ENCODE data around the gene GTF2IRD2. TPM values are rescaled to one million over a fixed set of nuclear protein-coding genes. Genes with fewer than 3 reads are reported as not detected.
"Not testable (repeated sequence)": the region's sequence is repeated elsewhere in the genome, so short reads cannot be mapped to it uniquely, and the experiment has no call there.

Gene GTF2IRD2
- total and polyA plus RNA-seq, 10 of the 15 experiments (the other 5 are each of a cell fraction or from before 2014, with no cell fraction given) = 2.9 to 16.6 (median 5.8) TPM

DNA sequence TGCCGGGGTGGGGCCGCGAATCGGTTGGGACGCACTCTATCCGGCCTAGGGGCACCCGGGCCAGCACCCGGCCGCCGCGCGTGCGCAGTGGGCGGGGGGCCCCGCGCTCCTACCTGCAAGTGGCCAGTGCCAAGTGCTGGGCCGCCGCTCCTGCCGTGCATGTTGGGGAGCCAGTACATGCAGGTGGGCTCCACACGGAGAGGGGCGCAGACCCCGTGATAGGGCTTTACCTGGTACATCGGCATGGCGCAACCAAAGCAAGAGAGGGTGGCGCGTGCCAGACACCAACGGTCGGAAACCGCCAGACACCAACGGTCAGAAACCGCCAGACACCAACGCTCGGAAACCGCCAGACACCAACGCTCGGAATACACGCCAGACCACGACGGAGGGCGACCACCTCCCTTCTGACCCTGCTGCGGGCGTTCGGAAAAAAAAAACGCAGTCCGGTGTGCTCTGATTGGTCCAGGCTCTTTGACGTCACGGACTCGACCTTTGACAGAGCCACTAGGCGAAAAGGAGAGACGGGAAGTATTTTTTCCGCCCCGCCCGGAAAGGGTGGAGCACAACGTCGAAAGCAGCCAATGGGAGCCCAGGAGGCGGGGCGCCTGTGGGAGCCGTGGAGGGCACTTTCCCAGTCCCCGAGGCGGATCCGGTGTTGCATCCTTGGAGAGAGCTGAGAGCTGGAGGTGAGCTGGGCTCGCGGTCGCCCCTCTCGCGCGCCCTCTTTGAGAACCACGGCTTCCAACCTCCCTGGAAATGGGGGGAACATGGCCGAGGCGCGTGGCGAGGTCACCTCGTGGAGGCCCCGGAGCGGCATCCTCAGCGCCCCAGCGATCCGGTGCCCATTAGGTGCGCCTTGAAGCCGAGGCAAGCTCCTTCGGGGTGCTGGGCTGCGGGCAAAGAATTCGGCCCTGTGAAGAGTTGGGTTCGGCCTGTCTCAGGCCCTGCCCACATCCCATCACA is 39.0 kb upstream of the GTF2IRD2 start (continued):
- TF ChIP-seq, protein P1, sequence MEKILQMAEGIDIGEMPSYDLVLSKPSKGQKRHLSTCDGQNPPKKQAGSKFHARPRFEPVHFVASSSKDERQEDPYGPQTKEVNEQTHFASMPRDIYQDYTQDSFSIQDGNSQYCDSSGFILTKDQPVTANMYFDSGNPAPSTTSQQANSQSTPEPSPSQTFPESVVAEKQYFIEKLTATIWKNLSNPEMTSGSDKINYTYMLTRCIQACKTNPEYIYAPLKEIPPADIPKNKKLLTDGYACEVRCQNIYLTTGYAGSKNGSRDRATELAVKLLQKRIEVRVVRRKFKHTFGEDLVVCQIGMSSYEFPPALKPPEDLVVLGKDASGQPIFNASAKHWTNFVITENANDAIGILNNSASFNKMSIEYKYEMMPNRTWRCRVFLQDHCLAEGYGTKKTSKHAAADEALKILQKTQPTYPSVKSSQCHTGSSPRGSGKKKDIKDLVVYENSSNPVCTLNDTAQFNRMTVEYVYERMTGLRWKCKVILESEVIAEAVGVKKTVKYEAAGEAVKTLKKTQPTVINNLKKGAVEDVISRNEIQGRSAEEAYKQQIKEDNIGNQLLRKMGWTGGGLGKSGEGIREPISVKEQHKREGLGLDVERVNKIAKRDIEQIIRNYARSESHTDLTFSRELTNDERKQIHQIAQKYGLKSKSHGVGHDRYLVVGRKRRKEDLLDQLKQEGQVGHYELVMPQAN (conservative IDR thresholded peaks at IDR 0.05) = peak; percentile 73
- TF ChIP-seq NR2C1 (IDR thresholded peaks at IDR 0.05) (peak; percentile 30), IKZF1 (conservative IDR thresholded peaks at IDR 0.05) (peak; percentile 52; the same call in 1 of the 2 replicates), PML (IDR thresholded peaks at IDR 0.05; ENCODE audit: low read length) (peak; percentile 47; the same call in 1 of the 2 replicates), NR2F1 (conservative IDR thresholded peaks at IDR 0.05) (peak; percentile 41; the same call in 1 of the 2 replicates)

DNA sequence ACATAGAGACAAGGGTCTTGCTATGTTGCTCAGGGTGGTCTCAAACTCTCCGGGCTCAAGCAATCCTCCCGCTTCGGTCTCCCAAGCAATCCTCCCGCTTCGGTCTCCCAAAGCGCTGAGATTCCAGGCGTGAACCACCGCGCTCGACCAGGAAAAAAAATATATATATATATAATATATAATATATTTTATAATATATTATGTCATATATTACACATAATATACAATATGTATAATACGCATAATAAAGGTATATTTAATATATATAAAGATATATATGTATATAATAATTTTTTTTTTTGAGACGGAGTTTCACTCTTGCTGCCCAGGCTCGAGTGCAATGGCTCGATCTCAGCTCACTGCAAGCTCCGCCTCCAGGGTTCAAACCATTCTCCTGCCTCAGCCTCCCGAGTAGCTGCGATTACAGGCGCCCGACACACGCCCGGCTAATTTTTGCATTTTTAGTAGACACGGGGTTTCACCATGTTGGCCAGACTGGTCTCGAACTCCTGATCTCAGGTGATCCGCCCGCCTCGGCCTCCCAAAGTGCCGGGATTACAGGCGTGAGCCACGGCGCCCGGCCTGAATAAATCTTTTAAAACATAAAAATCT is 38.2 kb upstream of the GTF2IRD2 start:
- H3K27ac ChIP-seq (ENCODE audit: control insufficient read depth, insufficient read depth); POLR2A ChIA-PET; intact Hi-C loops (cut with micrococcal nuclease; ENCODE audit: unreplicated experiment); H3K4me3 ChIP-seq; H3K4me2 ChIP-seq (ENCODE audit: control insufficient read depth, insufficient read depth); in situ Hi-C loops (cut with MboI); SMC1A ChIA-PET (ENCODE audit: uncharacterized antibody, unreplicated experiment); CTCF ChIA-PET; H3K36me3 ChIP-seq (ENCODE audit: control insufficient read depth in 2 of 2, insufficient read depth in 2 of 2, low read length in 1 of 2); H3K9me3 ChIP-seq (replicated peaks; ENCODE audit: control insufficient read depth, insufficient read depth, low read length); H4K20me1 ChIP-seq (ENCODE audit: control insufficient read depth, insufficient read depth); DNase-seq (ENCODE audit: low read depth, low spot score); RAD21 ChIA-PET (ENCODE audit: unreplicated experiment); H3K9ac ChIP-seq (ENCODE audit: control insufficient read depth, insufficient read depth, low read length); H3K27me3 ChIP-seq (replicated peaks in 1 of 2; ENCODE audit: control insufficient read depth in 2 of 2, insufficient read depth in 2 of 2, low read length in 1 of 2); BruUV-seq (replicated peaks); H3K4me1 ChIP-seq (ENCODE audit: control insufficient read depth, insufficient read depth, low read length); FAIRE-seq; H3K79me2 ChIP-seq (ENCODE audit: control insufficient read depth, insufficient read depth, low read length); H2AFZ ChIP-seq (ENCODE audit: control insufficient read depth, low read depth, low read length): not testable (repeated sequence)
- 88% methylated on average over 10 of the region's 31 CpGs for WGBS (ENCODE audit: insufficient coverage, insufficient replicate concordance, low lambda C conversion rate, missing lambda C conversion rate)
- peak; percentile 33; the same call in 2 of the 3 replicates for ATAC-seq

DNA sequence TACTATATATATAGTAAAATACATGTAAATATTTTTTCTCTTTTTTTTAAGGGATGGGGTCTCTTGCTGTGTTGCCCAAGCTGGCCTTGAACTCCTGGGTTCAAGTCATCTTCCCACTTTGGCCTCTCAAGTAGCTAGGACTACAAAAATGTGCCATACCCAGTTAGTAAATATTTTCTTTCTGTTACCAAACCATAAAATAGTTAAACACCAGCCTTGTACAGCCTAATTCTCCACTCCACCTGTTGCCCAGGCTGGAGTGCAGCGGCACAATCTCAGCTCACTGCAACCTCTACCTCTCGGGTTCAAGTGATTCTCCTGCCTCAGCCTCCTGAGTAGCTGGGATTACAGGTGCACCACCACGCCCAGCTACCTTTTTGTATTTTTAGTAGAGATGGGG is 33.9 kb upstream of the GTF2IRD2 start:
- H3K4me1 ChIP-seq (ENCODE audit: control insufficient read depth, insufficient read depth, low read length); FAIRE-seq; H3K36me3 ChIP-seq (ENCODE audit: control insufficient read depth in 2 of 2, insufficient read depth in 2 of 2, low read length in 1 of 2); ATAC-seq; H3K27me3 ChIP-seq (replicated peaks in 1 of 2; ENCODE audit: control insufficient read depth in 2 of 2, insufficient read depth in 2 of 2, low read length in 1 of 2); BruUV-seq (replicated peaks); H3K79me2 ChIP-seq (ENCODE audit: control insufficient read depth, insufficient read depth, low read length); intact Hi-C loops (cut with micrococcal nuclease; ENCODE audit: unreplicated experiment); H2AFZ ChIP-seq (ENCODE audit: control insufficient read depth, low read depth, low read length); DNase-seq (ENCODE audit: low read depth, low spot score); H3K9ac ChIP-seq (ENCODE audit: control insufficient read depth, insufficient read depth, low read length); H3K4me2 ChIP-seq (ENCODE audit: control insufficient read depth, insufficient read depth); H3K9me3 ChIP-seq (replicated peaks; ENCODE audit: control insufficient read depth, insufficient read depth, low read length); POLR2A ChIA-PET; SMC1A ChIA-PET (ENCODE audit: uncharacterized antibody, unreplicated experiment); CTCF ChIA-PET; H3K27ac ChIP-seq (ENCODE audit: control insufficient read depth, insufficient read depth); H4K20me1 ChIP-seq (ENCODE audit: control insufficient read depth, insufficient read depth); H3K4me3 ChIP-seq; in situ Hi-C loops (cut with MboI); RAD21 ChIA-PET (ENCODE audit: unreplicated experiment): not testable (repeated sequence)
- 100% methylated on average over 3 of the region's 3 CpGs for whole genome bisulfite sequencing (ENCODE audit: insufficient coverage, insufficient replicate concordance, low lambda C conversion rate, missing lambda C conversion rate)

DNA sequence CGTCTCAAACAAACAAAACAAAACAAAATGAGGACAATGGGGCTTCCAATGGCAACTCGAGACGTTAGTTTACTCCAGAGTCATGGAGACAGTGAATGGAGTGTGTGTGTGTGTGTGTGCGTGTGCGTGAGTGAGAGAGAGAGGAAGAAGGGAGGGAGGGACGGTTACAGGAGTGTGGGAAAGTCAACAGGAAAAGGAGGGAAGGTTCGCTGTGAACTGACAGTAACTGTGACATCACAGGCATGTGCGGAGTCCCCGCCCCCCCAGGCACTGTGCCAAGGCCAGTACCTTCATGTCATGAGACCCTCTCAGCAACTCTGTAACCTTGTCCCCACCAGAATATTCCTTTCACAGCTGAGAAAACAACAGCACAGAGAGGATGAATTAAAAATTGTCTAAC is 30.7 kb upstream of the GTF2IRD2 start:
- H2AFZ ChIP-seq (ENCODE audit: control insufficient read depth, low read depth, low read length); intact Hi-C loops (cut with micrococcal nuclease; ENCODE audit: unreplicated experiment); H3K4me2 ChIP-seq (ENCODE audit: control insufficient read depth, insufficient read depth); FAIRE-seq; BruUV-seq (replicated peaks); H3K4me3 ChIP-seq; H3K27ac ChIP-seq (ENCODE audit: control insufficient read depth, insufficient read depth); RAD21 ChIA-PET (ENCODE audit: unreplicated experiment); SMC1A ChIA-PET (ENCODE audit: uncharacterized antibody, unreplicated experiment); H3K9ac ChIP-seq (ENCODE audit: control insufficient read depth, insufficient read depth, low read length); ATAC-seq; H3K36me3 ChIP-seq (ENCODE audit: control insufficient read depth in 2 of 2, insufficient read depth in 2 of 2, low read length in 1 of 2); H3K79me2 ChIP-seq (ENCODE audit: control insufficient read depth, insufficient read depth, low read length); H3K4me1 ChIP-seq (ENCODE audit: control insufficient read depth, insufficient read depth, low read length); H4K20me1 ChIP-seq (ENCODE audit: control insufficient read depth, insufficient read depth); in situ Hi-C loops (cut with MboI); CTCF ChIA-PET; DNase-seq (ENCODE audit: low read depth, low spot score); POLR2A ChIA-PET; H3K9me3 ChIP-seq (replicated peaks; ENCODE audit: control insufficient read depth, insufficient read depth, low read length); H3K27me3 ChIP-seq (replicated peaks in 1 of 2; ENCODE audit: control insufficient read depth in 2 of 2, insufficient read depth in 2 of 2, low read length in 1 of 2): not testable (repeated sequence)
- WGBS (ENCODE audit: insufficient coverage, insufficient replicate concordance, low lambda C conversion rate, missing lambda C conversion rate) = 100% methylated on average over 4 of the region's 9 CpGs

Measured in GM12878 (cell line).